Panc1 (cell line): ENCODE measurements around the gene TMEM271. TPM values are rescaled to one million over a fixed set of nuclear protein-coding genes. Genes with fewer than 3 reads are reported as not detected.

Experiments used
- ATAC-seq: fragments of 200-7000 bp; cut with Tn5 transposase; 2 replicates; pipeline ENCODE4 v1.9.1; 2020; ENCODE audit warnings: mild to moderate bottlenecking, moderate library complexity
- BruUV-seq: library from RNA; stranded (reverse); fragments of 400-500 nt; replicated peaks from 2 replicates; lab custom pipeline; 2021; lab: Mats Ljungman, UMichigan
- CTCF ChIA-PET: fragments of 300-600 bp; sonication (Branson Sonifier 250); formaldehyde crosslinking; loops from one replicate; lab custom pipeline; 2022; ENCODE audit warnings: antibody characterized with exemption; lab: Charles Lee
- POLR2A ChIA-PET: fragments of 300-600 bp; sonication (Branson Sonifier 250); formaldehyde crosslinking; loops from one replicate; lab custom pipeline; 2022; ENCODE audit warnings: antibody characterized with exemption; lab: Charles Lee
- DNase-seq: peaks from one replicate; pipeline ENCODE4 v3.0.0-alpha.2; 2010; ENCODE audit warnings: low read depth, low spot score
- H3K27ac ChIP-seq: 2 replicates; pipeline ENCODE4 v1.5.1; 2011; ENCODE audit warnings: mild to moderate bottlenecking, low read length, inconsistent platforms
- H3K27me3 ChIP-seq: fragments of 200-500 bp; sonication (Bioruptor generic); 2 replicates; pipeline ENCODE4 v1.6.0; 2014; ENCODE audit warnings: low read length, inconsistent platforms; ENCODE audit not compliant: control insufficient read depth, insufficient read depth
- H3K36me3 ChIP-seq: fragments of 200-500 bp; sonication (Bioruptor generic); 2 replicates; pipeline ENCODE4 v1.5.1; 2014; ENCODE audit warnings: inconsistent platforms, mild to moderate bottlenecking, low read length, moderate library complexity; ENCODE audit not compliant: control insufficient read depth, insufficient read depth
- H3K4me1 ChIP-seq: 2 replicates; pipeline ENCODE4 v1.5.1; 2011; ENCODE audit warnings: inconsistent platforms, mild to moderate bottlenecking, low read length, moderate library complexity; ENCODE audit not compliant: control insufficient read depth, insufficient read depth
- H3K4me3 ChIP-seq, 2 experiments: 2 replicates each; pipeline ENCODE4 v1.5.1; 2011 to 2012; ENCODE audit warnings: low read depth in 2 of 2, low read length in 2 of 2, mild to moderate bottlenecking in 2 of 2, inconsistent platforms in 1 of 2, moderate library complexity in 1 of 2
- H3K9me3 ChIP-seq: fragments of 200-500 bp; sonication (Bioruptor generic); 2 replicates; pipeline ENCODE4 v1.5.1; 2014; ENCODE audit warnings: low read depth, mild to moderate bottlenecking, inconsistent platforms, low read length, moderate library complexity; ENCODE audit not compliant: control insufficient read depth, insufficient read depth
- CTCF ChIP-seq: fragments of 450-650 bp; IDR thresholded peaks from 2 replicates; pipeline ENCODE4 v1.5.1; 2017; ENCODE audit warnings: mild to moderate bottlenecking
- POLR2AphosphoS5 ChIP-seq: IDR thresholded peaks from 2 replicates; pipeline ENCODE4 v1.6.1; 2012; ENCODE audit warnings: mild to moderate bottlenecking, low read depth, low read length, moderate library complexity
- REST ChIP-seq, 2 experiments: IDR thresholded peaks; 2 replicates each; pipeline ENCODE4 v1.6.1; 2011 to 2012; ENCODE audit warnings: low read depth in 2 of 2, control low read depth in 1 of 2, low read length in 1 of 2, mild to moderate bottlenecking in 1 of 2, moderate library complexity in 1 of 2; ENCODE audit not compliant: insufficient read depth in 1 of 2
- SIN3A ChIP-seq: IDR thresholded peaks from 2 replicates; pipeline ENCODE4 v1.6.1; 2012; ENCODE audit warnings: low read depth, mild to moderate bottlenecking, low read length, moderate library complexity, borderline replicate concordance; ENCODE audit not compliant: insufficient read depth
- TCF7L2 ChIP-seq: IDR thresholded peaks from 2 replicates; pipeline ENCODE4 v1.6.1; 2011; ENCODE audit warnings: mild to moderate bottlenecking, low read depth, low read length, inconsistent platforms
- in situ Hi-C: cut with HindIII; loops from 2 replicates; pipeline ENCODE4 v1.10.0; 2016; ENCODE audit warnings: low sequenced_read_pairs, low pct_unique_long_range_greater_than_20kb
- intact Hi-C: fragments of 100-400 bp; cut with micrococcal nuclease; formaldehyde crosslinking; loops from one replicate; pipeline ENCODE4 v1.10.0; 2022; ENCODE audit not compliant: unreplicated experiment
- total RNA-seq: library from RNA; stranded (reverse); gene quantifications from one replicate; pipeline ENCODE4 v1.2.1, GENCODE V29; 2021; ENCODE audit not compliant: unreplicated experiment

The TMEM271 gene
- total RNA-seq, 1 experiment from 2014 or later, result not detected

- intact Hi-C loops, result no loop called here
Measured at GRCh38 chr4:532588-533317, 43.3 kb downstream of the TMEM271 start.

More at GRCh38 chr4:532588-533317, 43.3 kb downstream of the TMEM271 start:
- no peak overlapping the region for H3K27ac ChIP-seq
- no peak overlapping the region for H3K4me3 ChIP-seq
- ATAC-seq, result peak; percentile 87
- TF ChIP-seq SIN3A, result no peak
- TF ChIP-seq POLR2AphosphoS5, result no peak
- no peak for TF ChIP-seq REST (IDR thresholded peaks at IDR 0.05; ENCODE audit: insufficient read depth in 1 of 2, low read depth in 2 of 2, low read length in 1 of 2)
- TF ChIP-seq TCF7L2, result no peak
- no peak for TF ChIP-seq CTCF
- no peaks in the 10 kb centered on the region; the same call in 1 of the 2 replicates for H3K36me3 ChIP-seq
- BruUV-seq, result no TSS peak
- no peaks in the 10 kb centered on the region for H3K9me3 ChIP-seq
- no peaks in the 10 kb centered on the region for H3K27me3 ChIP-seq
- ChIA-PET CTCF (no interaction called here), POLR2A (no interaction called here)
- in situ Hi-C loops, result no loop called here
- DNase-seq, result no peak
- no peaks in the 10 kb centered on the region for H3K4me1 ChIP-seq
